Peyer's patch (tissue), 4 donors: Measurements from ENCODE around the gene PGAP1. TPM values are rescaled to one million over a fixed set of nuclear protein-coding genes. Genes with fewer than 3 reads are reported as not detected.

Experiments used
- DNase-seq, 3 donors: peaks; one replicate each; pipeline ENCODE4 v3.0.0-alpha.2; 2017 to 2019
- H3K27ac ChIP-seq, 4 donors: fragments of 200-600 bp; sonication (generic); one replicate each; pipeline ENCODE4 v1.5.1; 2016 to 2019
- H3K27me3 ChIP-seq, 2 donors: fragments of 200-600 bp; sonication (generic); one replicate each; pipeline ENCODE4 v1.5.1; 2019
- H3K36me3 ChIP-seq, 3 donors: fragments of 200-600 bp; sonication (generic); one replicate each; pipeline ENCODE4 v1.5.1; 2016 to 2019
- H3K4me1 ChIP-seq, 4 donors: fragments of 200-600 bp; sonication (generic); one replicate each; pipeline ENCODE4 v1.5.1; 2016 to 2019
- H3K4me3 ChIP-seq, 4 donors: fragments of 200-600 bp; sonication (generic); 1 replicate in 3 of 4; 2 replicates in 1 of 4; pipeline ENCODE4 v1.5.1; 2016 to 2019; ENCODE audit warnings: mild to moderate bottlenecking in 1 of 4
- H3K9me3 ChIP-seq, 4 donors: fragments of 200-600 bp; sonication (generic); one replicate each; pipeline ENCODE4 v1.5.1; 2016 to 2019; ENCODE audit warnings: mild to moderate bottlenecking in 1 of 4
- POLR2A ChIP-seq, 2 donors: fragments of 450-650 bp; IDR thresholded peaks; one replicate each; pipeline ENCODE4 v1.5.1; 2017; ENCODE audit warnings: antibody characterized with exemption in 2 of 2, mild to moderate bottlenecking in 2 of 2, moderate library complexity in 2 of 2
- total RNA-seq, 4 donors: library from RNA; depleted of rRNA; stranded (reverse); fragments of >200 nt; gene quantifications; one replicate each; pipeline ENCODE4 v1.1.0, GENCODE V29; 2016
- TF ChIP-seq, protein P1 (sequence below), 6 experiments: fragments of 450-650 bp in 4 of 6; fragments of 200-600 bp in 2 of 6; sonication (generic) in 1 of 6; IDR thresholded peaks; one replicate each; pipeline ENCODE4 v1.5.1; 2017 to 2019; ENCODE audit warnings: antibody characterized with exemption in 6 of 6, mild to moderate bottlenecking in 3 of 6, moderate library complexity in 1 of 6

PGAP1 gene
- total RNA-seq, 4 donors from 2014 or later: 15.7 to 41.2 (median 25.9) TPM

DNA sequence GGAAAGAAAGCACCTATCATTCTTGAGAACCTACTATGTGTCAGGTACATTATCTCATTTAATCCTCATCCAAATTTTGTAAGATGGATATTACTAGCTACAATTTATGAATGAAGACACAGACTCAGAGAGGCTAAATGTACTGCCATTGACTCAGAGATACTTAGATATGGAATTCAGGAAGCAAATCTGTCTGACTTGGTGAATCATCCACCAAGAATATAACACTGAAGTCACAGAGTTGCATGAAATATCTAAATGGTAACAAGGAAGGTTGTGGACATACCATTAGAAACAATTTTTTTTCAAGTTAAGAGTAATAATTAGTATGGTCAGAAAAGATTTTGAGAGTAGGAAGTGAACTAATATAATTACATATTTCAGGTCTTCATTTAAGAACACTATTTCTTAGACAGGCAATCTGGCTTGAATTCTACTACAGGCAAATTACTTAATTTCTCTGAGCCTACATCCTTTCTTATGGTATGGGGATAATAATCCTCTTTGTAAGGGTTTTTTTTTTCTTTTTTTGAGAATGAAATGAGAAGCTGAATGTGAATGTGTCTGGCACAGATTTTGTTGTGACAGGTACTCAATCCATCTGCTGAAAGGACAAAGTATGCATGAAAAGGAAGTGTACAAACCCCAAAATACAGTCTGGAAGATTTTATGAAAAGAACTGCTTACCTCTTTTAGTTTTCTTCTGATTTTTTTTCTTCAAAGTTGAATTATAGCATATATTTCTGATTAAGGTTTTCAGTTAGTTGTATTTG is 102.6 kb downstream of the PGAP1 start:
- Histone ChIP-seq H3K36me3 (no peaks in the 10 kb centered on the region), H3K4me1 (no peaks in the 10 kb centered on the region), H3K9me3 (no peaks in the 10 kb centered on the region), H3K27me3 (no peaks in the 10 kb centered on the region), H3K4me3 (no peak overlapping the region), H3K27ac (no peak overlapping the region)
- no peak for DNase-seq
- TF ChIP-seq, protein P1, sequence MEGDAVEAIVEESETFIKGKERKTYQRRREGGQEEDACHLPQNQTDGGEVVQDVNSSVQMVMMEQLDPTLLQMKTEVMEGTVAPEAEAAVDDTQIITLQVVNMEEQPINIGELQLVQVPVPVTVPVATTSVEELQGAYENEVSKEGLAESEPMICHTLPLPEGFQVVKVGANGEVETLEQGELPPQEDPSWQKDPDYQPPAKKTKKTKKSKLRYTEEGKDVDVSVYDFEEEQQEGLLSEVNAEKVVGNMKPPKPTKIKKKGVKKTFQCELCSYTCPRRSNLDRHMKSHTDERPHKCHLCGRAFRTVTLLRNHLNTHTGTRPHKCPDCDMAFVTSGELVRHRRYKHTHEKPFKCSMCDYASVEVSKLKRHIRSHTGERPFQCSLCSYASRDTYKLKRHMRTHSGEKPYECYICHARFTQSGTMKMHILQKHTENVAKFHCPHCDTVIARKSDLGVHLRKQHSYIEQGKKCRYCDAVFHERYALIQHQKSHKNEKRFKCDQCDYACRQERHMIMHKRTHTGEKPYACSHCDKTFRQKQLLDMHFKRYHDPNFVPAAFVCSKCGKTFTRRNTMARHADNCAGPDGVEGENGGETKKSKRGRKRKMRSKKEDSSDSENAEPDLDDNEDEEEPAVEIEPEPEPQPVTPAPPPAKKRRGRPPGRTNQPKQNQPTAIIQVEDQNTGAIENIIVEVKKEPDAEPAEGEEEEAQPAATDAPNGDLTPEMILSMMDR (IDR thresholded peaks at IDR 0.05): no peak
- TF ChIP-seq POLR2A (IDR thresholded peaks at IDR 0.05): no peak

DNA sequence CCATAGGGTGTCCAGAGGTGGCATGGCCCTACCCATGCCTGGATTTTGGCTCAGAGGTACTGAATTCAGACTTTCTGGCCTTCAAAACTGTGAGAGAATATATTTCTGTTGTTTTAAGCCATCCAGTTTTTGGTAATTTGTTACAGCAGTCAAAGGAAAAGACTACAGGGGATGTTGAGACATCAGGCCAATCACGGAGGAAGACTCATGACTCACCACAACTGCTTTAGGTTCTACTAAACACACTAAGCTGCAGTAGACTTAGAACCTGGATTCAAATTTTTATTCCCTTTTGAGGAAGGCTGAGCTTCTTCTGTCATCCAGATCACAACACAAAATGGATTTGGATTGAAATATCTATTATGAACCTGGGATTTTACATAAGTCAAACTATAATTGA is 105.3 kb downstream of the PGAP1 start:
- H3K9me3 ChIP-seq: no peaks in the 10 kb centered on the region
- H3K4me3 ChIP-seq: no peak overlapping the region
- TF ChIP-seq POLR2A (IDR thresholded peaks at IDR 0.05): no peak
- TF ChIP-seq, protein P1 (IDR thresholded peaks at IDR 0.05): no peak
- no peaks in the 10 kb centered on the region for H3K4me1 ChIP-seq
- H3K36me3 ChIP-seq: no peaks in the 10 kb centered on the region
- H3K27me3 ChIP-seq: no peaks in the 10 kb centered on the region
- DNase-seq: no peak
- no peak overlapping the region for H3K27ac ChIP-seq

DNA sequence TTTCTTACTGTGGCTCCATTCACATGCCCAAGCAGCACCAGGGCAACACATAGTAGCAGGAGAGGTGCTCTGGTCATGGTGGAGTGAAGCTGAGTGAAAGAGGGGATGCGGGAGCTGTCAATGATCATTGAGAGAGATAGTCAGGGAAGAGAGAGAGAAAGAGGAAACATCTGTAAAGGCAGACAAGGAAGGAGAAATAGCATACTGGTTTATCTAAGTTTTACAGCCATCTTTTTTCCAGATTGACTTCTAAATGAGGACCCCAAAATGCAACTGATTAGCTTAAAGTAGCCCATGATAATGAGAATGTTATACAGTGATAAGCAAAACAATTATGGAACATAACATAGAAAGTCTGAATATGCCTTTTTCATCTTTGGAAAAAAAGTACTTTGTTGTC is 117.2 kb downstream of the PGAP1 start, which contains the start of gene C2orf66:
TSS of gene C2orf66 (minus strand) at position 96 of the 400 bp plus-strand sequence. CDS start at position 77, 19 bp downstream.
- H3K27me3 ChIP-seq: no peaks in the 10 kb centered on the region
- DNase-seq: no peak
- no peaks in the 10 kb centered on the region for H3K4me1 ChIP-seq
- H3K27ac ChIP-seq: no peak within 1 kb of the TSS
- no peaks in the 10 kb centered on the region for H3K9me3 ChIP-seq
- H3K4me3 ChIP-seq: no peak within 1 kb of the TSS
- TF ChIP-seq, protein P1 (IDR thresholded peaks at IDR 0.05): no peak
- TF ChIP-seq POLR2A (IDR thresholded peaks at IDR 0.05): no peak
- H3K36me3 ChIP-seq: no peaks in the 10 kb centered on the region

DNA sequence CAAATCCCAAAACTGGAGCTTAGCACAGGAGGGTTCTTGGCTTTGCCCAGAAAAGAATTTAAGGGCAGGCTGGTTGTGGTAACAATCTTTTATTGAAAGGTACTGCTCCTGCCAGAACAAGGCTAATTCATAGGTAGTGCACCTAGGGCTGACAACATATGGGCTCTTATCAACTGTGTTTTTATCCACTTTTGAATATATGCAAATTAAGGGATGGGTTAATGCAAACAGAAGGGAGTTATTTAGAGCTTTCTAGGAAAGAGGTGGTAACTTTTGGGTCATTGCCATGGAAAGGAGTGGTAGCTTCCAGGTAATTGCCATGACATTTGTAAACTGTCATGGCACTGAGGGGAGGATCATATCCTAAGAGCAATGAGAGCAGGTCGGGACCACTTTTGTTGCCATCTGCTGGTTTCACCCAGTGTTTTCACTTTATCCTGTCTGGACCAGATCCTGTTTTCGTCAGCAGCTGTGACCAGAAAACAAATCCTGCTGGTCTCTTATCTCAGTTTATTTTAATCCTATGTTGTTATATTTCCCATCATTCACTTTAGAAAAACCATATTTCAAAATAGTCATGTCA is 118.3 kb downstream of the PGAP1 start:
- Histone ChIP-seq H3K4me3 (no peak overlapping the region), H3K36me3 (no peaks in the 10 kb centered on the region), H3K27ac (no peak overlapping the region), H3K4me1 (no peaks in the 10 kb centered on the region), H3K9me3 (no peaks in the 10 kb centered on the region), H3K27me3 (no peaks in the 10 kb centered on the region)
- TF ChIP-seq, protein P1 (IDR thresholded peaks at IDR 0.05): no peak
- TF ChIP-seq POLR2A (IDR thresholded peaks at IDR 0.05): no peak
- DNase-seq: no peak

DNA sequence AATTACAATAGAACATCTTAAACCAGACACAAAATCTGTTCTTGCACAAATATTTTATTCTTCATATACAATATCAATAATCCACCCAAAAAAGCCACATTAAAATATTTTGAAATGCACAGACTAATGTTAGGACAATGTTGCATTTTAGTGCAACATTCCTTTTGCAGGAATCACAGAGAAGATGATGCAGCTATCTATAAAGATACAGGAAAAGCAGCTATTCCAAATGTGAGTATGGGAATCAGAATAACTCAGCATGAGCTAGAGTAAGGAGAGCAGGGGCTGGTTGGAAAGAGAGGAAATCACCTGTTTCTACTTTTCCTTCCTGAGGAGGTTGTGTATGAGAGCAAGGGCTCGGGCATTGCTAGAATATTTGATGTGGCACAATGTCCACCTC is 122.1 kb downstream of the PGAP1 start:
- no peaks in the 10 kb centered on the region for H3K27me3 ChIP-seq
- no peaks in the 10 kb centered on the region for H3K9me3 ChIP-seq
- H3K4me3 ChIP-seq: no peak overlapping the region
- TF ChIP-seq, protein P1 (IDR thresholded peaks at IDR 0.05): no peak
- TF ChIP-seq POLR2A (IDR thresholded peaks at IDR 0.05): no peak
- no peak overlapping the region for H3K27ac ChIP-seq
- H3K36me3 ChIP-seq: no peaks in the 10 kb centered on the region
- DNase-seq: no peak
- no peaks in the 10 kb centered on the region for H3K4me1 ChIP-seq
